CD4-positive, alpha-beta T cell (primary cell): ENCODE data around the gene TMEM187. TPM values are rescaled to one million over a fixed set of nuclear protein-coding genes. Genes with fewer than 3 reads are reported as not detected.

ENCODE experiments used
- ATAC-seq: fragments of 200-7000 bp; cut with Tn5 transposase; one replicate; pipeline ENCODE4 v1.10.0; 2022; ENCODE audit warnings: mild to moderate bottlenecking; ENCODE audit not compliant: poor library complexity
- CTCF ChIA-PET: fragments of 350-600 bp; sonication (Branson Sonifier 250); formaldehyde crosslinking; loops from one replicate; lab custom pipeline; 2021; ENCODE audit warnings: antibody characterized with exemption, inconsistent platforms; lab: Charles Lee
- POLR2A ChIA-PET: fragments of 350-600 bp; sonication (Branson Sonifier 250); formaldehyde crosslinking; loops from one replicate; lab custom pipeline; 2021; ENCODE audit warnings: antibody characterized with exemption, inconsistent platforms; lab: Charles Lee
- DNase-seq, 14 experiments: peaks; one replicate each; pipeline ENCODE4 v3.0.0-alpha.2; 2013 to 2020; ENCODE audit warnings: mixed read lengths in 2 of 14
- H3K27ac ChIP-seq, 2 donors: one replicate each; pipeline versions ENCODE4 v1.5.1 to v1.7.0; 2013; ENCODE audit warnings: low read length in 2 of 2, low read depth in 1 of 2, mild to moderate bottlenecking in 1 of 2
- H3K27me3 ChIP-seq, 2 experiments: 1 replicate in 1 of 2; 2 replicates in 1 of 2; pipeline versions ENCODE4 v1.6.1 to v1.7.0; 2013; ENCODE audit warnings: low read length in 2 of 2, control low read depth in 1 of 2, mild to moderate bottlenecking in 1 of 2, moderate library complexity in 1 of 2; ENCODE audit not compliant: insufficient read depth in 2 of 2, control insufficient read depth in 1 of 2
- H3K36me3 ChIP-seq: one replicate; pipeline ENCODE4 v1.6.1; 2013; ENCODE audit warnings: low read length, control low read depth; ENCODE audit not compliant: insufficient read depth
- H3K4me1 ChIP-seq: one replicate; pipeline ENCODE4 v1.6.1; 2013; ENCODE audit warnings: low read length, control low read depth; ENCODE audit not compliant: insufficient read depth
- H3K4me3 ChIP-seq: one replicate; pipeline ENCODE4 v1.5.1; 2013; ENCODE audit warnings: mild to moderate bottlenecking, low read length, moderate library complexity
- H3K9me3 ChIP-seq, 2 experiments: 1 replicate in 1 of 2; 2 replicates in 1 of 2; pipeline versions ENCODE4 v1.6.1 to v1.7.0; 2013; ENCODE audit warnings: low read length in 2 of 2, mild to moderate bottlenecking in 2 of 2, control low read depth in 1 of 2, moderate library complexity in 1 of 2; ENCODE audit not compliant: control insufficient read depth in 1 of 2, insufficient read depth in 1 of 2
- H3K27ac Mint-ChIP-seq: one replicate; pipeline ENCODE4 v1.8.0; 2020; ENCODE audit warnings: mixed read lengths
- H3K27me3 Mint-ChIP-seq: one replicate; pipeline ENCODE4 v1.8.0; 2021; ENCODE audit warnings: mixed read lengths
- H3K36me3 Mint-ChIP-seq: one replicate; pipeline ENCODE4 v1.8.0; 2021; ENCODE audit warnings: low read depth, mixed read lengths
- H3K4me1 Mint-ChIP-seq: one replicate; pipeline ENCODE4 v1.8.0; 2021; ENCODE audit warnings: low read depth, mixed read lengths
- H3K4me3 Mint-ChIP-seq: one replicate; pipeline ENCODE4 v1.8.0; 2020; ENCODE audit warnings: mild to moderate bottlenecking, mixed read lengths
- H3K9me3 Mint-ChIP-seq: one replicate; pipeline ENCODE4 v1.8.0; 2020; ENCODE audit warnings: mixed read lengths
- intact Hi-C, 2 experiments: fragments of 100-400 bp; cut with DNase I in 1 of 2; cut with micrococcal nuclease in 1 of 2; formaldehyde crosslinking; loops; one replicate each; pipeline versions ENCODE4 v1.15.1 to v1.9.0; 2023 to 2025; cut with DNase I, micrococcal nuclease
- total RNA-seq, 174 experiments: library from RNA in 2 of 174; stranded (reverse) in 2 of 174; gene quantifications; one replicate each; pipeline ENCODE4 v1.2.3 and lab custom pipeline; 2021 to 2026
- TF ChIP-seq, protein P1 (sequence below): fragments of 200-600 bp; IDR thresholded peaks from one replicate; pipeline ENCODE4 v1.8.0; 2022; ENCODE audit warnings: antibody characterized with exemption, mild to moderate bottlenecking

TMEM187 gene
- total RNA-seq, 2 experiments from 2014 or later: 1.4 to 2.0 TPM

DNA sequence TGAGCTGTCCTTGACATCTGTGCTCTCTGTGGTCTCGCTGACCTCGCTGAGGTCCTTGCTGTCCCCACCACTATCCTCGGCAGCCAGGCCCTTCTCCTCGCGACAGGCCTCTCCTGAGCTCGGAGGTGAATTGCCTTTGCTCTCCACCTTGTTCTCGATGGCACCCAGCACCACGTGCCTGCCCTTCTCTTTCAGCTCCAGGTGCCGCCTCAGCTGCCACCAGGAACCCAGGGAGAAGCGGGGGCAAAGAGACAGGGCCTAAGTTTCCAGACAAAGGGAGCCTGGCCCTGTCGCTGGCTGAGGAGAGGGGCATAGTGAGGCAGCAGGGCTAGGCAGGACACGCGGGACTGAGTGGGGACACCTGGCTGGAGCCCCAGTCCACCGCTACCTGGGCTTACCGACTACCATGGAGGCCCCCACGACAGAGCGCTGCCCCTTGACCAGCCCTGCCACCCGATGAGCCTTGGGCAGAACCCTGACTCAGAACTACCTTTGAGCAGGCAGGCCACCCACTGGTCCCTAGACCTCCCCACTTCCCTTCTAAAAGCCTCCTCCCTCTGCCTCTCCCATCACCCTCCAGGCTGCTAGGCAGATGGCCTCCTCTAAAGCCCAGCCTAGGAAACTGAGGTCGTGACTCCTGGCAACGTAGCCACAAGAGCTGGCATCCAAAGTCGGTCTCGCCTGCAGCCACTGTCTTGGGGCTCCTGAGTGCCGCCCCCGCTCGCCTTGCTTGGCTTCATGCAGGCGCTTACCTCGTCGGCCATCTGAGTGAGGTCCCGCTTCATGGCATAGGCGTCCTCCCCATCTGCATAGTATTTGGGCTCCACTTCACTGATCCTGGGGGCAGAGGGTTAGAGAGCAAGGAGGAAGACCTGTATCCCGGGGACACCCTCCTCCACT is 42.3 kb upstream of the TMEM187 start:
- no peak for ATAC-seq
- ChIA-PET CTCF (interaction anchor here (8.3 kb wide), 1 partner anchor 18 kb away, joined by 101 read pairs; no protein-coding TSS in a partner anchor), POLR2A (interaction anchor here (1.2 to 6.3 kb wide), 2 partner anchors 17 to 39 kb away, joined by 5 to 163 read pairs; partner anchors contain the start of gene HCFC1)
- H3K4me1 ChIP-seq: peaks cover 50% of the 10 kb centered on the region
- H3K27me3 Mint-ChIP-seq: no peaks in the 10 kb centered on the region
- H3K4me3 ChIP-seq: no peak overlapping the region
- DNase-seq: no peak
- no peak overlapping the region for H3K4me3 Mint-ChIP-seq
- H3K36me3 ChIP-seq: peaks cover 16% of the 10 kb centered on the region
- no peaks in the 10 kb centered on the region for H3K9me3 ChIP-seq
- peaks cover 32% of the 10 kb centered on the region for H3K4me1 Mint-ChIP-seq
- peak overlapping the region; percentile 76 for H3K27ac Mint-ChIP-seq
- TF ChIP-seq, protein P1, sequence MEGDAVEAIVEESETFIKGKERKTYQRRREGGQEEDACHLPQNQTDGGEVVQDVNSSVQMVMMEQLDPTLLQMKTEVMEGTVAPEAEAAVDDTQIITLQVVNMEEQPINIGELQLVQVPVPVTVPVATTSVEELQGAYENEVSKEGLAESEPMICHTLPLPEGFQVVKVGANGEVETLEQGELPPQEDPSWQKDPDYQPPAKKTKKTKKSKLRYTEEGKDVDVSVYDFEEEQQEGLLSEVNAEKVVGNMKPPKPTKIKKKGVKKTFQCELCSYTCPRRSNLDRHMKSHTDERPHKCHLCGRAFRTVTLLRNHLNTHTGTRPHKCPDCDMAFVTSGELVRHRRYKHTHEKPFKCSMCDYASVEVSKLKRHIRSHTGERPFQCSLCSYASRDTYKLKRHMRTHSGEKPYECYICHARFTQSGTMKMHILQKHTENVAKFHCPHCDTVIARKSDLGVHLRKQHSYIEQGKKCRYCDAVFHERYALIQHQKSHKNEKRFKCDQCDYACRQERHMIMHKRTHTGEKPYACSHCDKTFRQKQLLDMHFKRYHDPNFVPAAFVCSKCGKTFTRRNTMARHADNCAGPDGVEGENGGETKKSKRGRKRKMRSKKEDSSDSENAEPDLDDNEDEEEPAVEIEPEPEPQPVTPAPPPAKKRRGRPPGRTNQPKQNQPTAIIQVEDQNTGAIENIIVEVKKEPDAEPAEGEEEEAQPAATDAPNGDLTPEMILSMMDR: no peak
- no peaks in the 10 kb centered on the region for H3K9me3 Mint-ChIP-seq
- H3K27me3 ChIP-seq: no peaks in the 10 kb centered on the region
- peaks cover 43% of the 10 kb centered on the region for H3K36me3 Mint-ChIP-seq
- peak overlapping the region in 1 of 2 donors; percentile 10 for H3K27ac ChIP-seq
- intact Hi-C loops: no loop called here

DNA sequence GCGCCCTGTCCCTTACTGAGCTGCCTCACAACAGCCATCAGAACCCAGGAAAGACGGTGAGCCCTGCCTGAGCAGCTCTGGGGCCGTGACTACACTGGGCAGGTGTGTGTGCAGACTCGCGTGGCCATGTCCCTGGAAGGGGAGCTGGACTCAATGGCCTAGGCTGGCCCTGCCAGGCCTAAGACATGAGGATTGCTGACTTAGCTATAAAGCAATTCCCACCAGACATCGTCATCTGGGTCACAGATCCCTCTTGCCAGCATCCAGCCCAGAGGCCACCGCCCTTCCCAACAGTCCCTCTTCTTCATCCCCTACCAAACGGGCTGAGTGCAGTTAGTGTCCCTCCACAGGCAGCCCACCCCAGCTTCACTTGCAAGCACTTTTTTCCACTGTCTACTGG is 41.4 kb upstream of the TMEM187 start:
- ChIA-PET CTCF (no interaction called here), POLR2A (interaction anchor here (1.2 kb wide), 1 partner anchor 16 kb away, joined by 5 read pairs; no protein-coding TSS in a partner anchor)
- H3K27me3 ChIP-seq: no peaks in the 10 kb centered on the region
- no peak overlapping the region for H3K4me3 ChIP-seq
- H3K27me3 Mint-ChIP-seq: no peaks in the 10 kb centered on the region
- H3K9me3 ChIP-seq: no peaks in the 10 kb centered on the region
- H3K4me1 Mint-ChIP-seq: peaks cover 28% of the 10 kb centered on the region
- TF ChIP-seq, protein P1: no peak
- no peak overlapping the region for H3K27ac ChIP-seq
- peaks cover 48% of the 10 kb centered on the region for H3K4me1 ChIP-seq
- DNase-seq (no peak), ATAC-seq (no peak)
- H3K27ac Mint-ChIP-seq: peak overlapping the region; percentile 76
- peaks cover 37% of the 10 kb centered on the region for H3K36me3 Mint-ChIP-seq
- H3K9me3 Mint-ChIP-seq: no peaks in the 10 kb centered on the region
- H3K4me3 Mint-ChIP-seq: peak overlapping the region; percentile 42
- peaks cover 16% of the 10 kb centered on the region for H3K36me3 ChIP-seq
- intact Hi-C loops: no loop called here

DNA sequence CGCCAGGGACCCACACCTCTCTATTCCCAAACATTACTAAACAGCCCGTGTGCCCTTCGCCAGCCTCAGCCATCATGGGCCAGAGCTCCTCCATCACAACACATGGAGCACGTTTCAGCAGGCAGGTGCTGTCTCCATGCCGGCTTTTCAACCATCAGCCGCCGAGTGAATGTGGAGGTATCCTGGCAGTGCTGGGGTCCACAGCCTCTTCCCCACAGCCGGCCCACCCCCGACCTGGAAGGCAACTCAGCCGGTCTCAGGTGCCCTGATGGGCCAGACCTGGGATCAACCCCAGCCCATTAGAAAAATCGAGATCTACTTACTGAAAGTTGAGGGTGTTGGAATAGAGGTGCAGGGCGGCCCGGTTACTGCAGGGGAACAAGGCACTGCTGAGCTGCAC is 40.8 kb upstream of the TMEM187 start:
- no peaks in the 10 kb centered on the region for H3K9me3 Mint-ChIP-seq
- peaks cover 32% of the 10 kb centered on the region for H3K4me1 Mint-ChIP-seq
- intact Hi-C loops: no loop called here
- TF ChIP-seq, protein P1: no peak
- peak overlapping the region; percentile 42 for H3K4me3 Mint-ChIP-seq
- no peaks in the 10 kb centered on the region for H3K27me3 ChIP-seq
- peaks cover 33% of the 10 kb centered on the region for H3K36me3 Mint-ChIP-seq
- H3K9me3 ChIP-seq: no peaks in the 10 kb centered on the region
- H3K27ac Mint-ChIP-seq: peak overlapping the region; percentile 76
- no peak overlapping the region for H3K4me3 ChIP-seq
- CTCF ChIA-PET: no interaction called here
- no peak overlapping the region for H3K27ac ChIP-seq
- no peak for ATAC-seq
- H3K4me1 ChIP-seq: peaks cover 44% of the 10 kb centered on the region
- no peaks in the 10 kb centered on the region for H3K27me3 Mint-ChIP-seq
- POLR2A ChIA-PET: interaction anchor here (1.2 kb wide), 1 partner anchor 15 kb away, joined by 5 read pairs; no protein-coding TSS in a partner anchor
- no peak for DNase-seq
- H3K36me3 ChIP-seq: peaks cover 16% of the 10 kb centered on the region
